Stimulated activated CD4-positive, alpha-beta T cell treated with anti-CD3 and anti-CD28 coated beads, Interleukin-15, amount 100 ng/mL, for 48 hours (primary cell): ENCODE measurements around the gene ANKRD55.
A peak's percentile ranks its signal among the peaks of the same experiment; 100 is the strongest.
"Not testable (repeated sequence)": the region's sequence is repeated elsewhere in the genome, so short reads cannot be mapped to it uniquely, and the experiment has no call there.

Experiments used
- DNase-seq, 2 donors: peaks; one replicate each; pipeline ENCODE4 v3.0.0-alpha.2; 2020; ENCODE audit warnings: low read depth in 2 of 2

The ANKRD55 gene

GRCh38 chr5:56207537-56207936, 25.6 kb downstream of the ANKRD55 start:
- no peak for DNase-seq

DNA sequence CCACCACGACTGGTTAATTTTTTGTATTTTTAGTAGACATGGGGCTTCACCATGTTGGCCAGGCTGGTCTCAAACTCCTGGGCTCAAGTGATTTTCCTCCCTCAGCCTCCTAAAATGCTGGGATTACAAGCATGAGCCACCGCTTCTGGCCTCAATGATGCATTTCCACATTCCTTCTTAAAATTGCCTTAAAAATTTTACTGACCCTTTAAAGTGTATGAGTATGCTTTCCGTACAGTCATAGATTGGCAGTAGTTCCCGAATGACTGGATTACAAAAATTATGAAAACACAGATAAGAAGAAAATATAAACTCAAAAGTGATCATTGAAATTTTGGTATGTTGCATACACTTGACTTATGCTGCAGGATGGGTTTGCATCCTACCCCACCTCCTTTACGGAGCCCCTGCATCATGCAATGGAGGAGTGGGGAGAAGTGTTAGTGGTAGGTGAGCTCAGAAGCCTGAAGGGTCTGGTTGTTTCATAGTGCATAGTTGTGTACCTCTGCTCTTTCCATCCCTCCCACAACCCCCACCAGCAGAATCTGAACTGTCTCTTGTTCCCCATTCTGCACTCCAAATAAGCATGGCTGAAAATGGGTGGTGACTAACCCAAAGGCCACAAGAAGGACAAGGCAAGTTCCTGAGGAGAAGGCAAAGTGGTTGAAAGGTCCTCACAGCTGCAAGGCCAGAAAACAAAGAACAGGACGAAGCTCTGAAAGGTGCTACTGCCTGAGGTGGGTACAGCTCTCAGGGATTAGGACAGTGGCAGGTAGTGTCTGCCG, 26.8 kb downstream of the ANKRD55 start:
- DNase-seq: no peak

GRCh38 chr5:56203936-56204335, 29.2 kb downstream of the ANKRD55 start:
- DNase-seq: not testable (repeated sequence)

- DNase-seq: no peak
These were observed 30.6 kb downstream of the ANKRD55 start for GRCh38 chr5:56202483-56202882.

- not testable (repeated sequence) for DNase-seq
These were observed 31.3 kb downstream of the ANKRD55 start for GRCh38 chr5:56201762-56202261.

DNA sequence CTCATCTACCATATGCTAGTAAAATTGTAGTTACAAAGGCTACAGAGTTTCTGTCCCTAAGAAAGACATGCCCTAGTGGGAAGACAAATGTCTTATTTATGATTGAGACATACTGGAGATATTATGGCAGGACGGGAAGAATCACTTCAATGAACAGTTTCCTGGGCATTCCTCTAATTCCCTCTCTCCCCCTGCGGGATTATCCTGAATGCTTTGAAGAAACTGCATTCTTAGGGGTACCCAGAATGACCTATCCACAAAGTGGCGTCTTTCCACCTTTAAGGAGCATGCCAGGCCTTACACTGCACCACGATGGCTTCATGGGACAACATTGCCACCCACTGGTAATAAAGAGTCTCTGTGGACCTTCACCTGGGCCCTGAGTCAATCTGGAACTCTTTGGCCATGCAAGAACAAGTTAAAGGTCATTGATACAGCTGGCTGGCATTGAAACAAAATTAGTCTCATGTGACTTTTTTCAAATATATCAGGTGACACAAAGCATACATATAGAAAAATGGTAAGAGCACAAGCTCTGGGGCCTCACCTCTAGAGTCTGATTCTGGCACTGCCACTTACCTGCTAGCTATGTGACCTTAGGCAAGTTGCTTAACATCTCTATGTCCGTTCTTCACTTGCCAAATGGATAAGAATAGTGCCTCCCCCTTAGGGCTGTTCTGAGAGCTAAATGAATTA, 32.0 kb downstream of the ANKRD55 start:
- peak; percentile 44 to 48 for DNase-seq

GRCh38 chr5:56195016-56195415, 38.1 kb downstream of the ANKRD55 start:
- DNase-seq: no peak

GRCh38 chr5:56192246-56192645, 40.9 kb downstream of the ANKRD55 start:
- no peak for DNase-seq

DNA sequence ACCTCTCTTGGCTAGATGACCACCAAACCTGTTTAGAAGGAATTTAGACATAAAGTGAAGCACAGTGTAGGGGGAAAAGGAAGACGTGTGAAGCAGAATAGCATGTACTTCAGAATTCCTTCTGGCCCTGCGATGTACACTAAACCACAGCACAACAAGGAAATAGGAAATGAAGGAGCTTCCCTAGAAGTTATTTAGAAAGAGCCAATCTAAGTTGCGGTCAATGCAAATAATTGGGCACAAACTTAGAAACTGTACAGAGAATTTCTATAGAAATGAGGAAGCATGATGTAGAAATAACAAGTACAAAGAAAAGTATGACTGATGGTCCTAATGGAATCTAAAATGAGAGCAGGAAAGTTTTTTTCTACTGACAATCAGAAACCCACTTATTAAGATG, 41.5 kb downstream of the ANKRD55 start:
- no peak for DNase-seq

DNA sequence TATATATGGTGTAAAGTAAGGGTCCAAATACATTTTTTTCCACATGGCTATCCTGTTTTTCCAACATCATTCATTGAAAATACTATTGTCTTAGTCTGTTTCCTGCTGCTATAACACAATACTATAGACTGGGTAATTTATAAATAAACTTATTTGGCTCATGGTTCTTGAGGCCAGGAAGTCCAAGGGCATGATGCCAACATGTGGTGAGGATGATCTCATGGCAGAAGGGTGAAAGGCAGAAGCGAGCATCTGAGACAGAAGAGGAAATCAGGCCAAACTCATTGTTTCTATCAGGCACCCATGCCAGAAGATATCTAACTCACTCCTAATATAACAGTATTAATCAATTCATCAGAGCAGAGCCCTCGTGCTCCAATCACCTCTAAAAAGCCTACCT, 42.6 kb downstream of the ANKRD55 start:
- no peak for DNase-seq

DNA sequence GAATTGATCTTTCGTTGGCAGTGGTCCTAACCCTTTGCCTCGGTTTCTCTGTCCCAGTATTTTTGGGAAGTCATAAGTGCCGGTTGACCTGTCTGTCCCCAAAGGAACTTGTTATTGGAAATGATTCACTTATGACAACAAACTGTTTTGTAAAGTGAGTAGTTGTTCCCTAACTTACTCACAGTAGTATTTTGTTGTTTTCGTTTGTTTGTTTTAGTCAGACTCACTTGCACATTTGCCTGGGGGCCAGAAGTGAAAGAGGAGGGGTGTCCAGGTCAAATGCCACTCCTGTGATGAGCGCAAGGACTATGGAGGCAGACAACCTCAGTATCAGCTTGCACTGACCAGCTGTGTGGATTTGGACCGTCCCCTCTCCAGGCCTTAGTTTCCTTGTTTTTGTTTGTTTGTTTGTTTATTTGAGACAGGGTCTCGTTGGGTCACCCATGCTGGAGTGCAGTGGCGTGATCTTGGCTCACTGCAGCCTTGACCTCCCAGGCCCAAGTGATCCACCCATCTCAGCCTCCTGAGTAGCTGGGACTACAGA, 47.3 kb downstream of the ANKRD55 start:
- no peak for DNase-seq

DNA sequence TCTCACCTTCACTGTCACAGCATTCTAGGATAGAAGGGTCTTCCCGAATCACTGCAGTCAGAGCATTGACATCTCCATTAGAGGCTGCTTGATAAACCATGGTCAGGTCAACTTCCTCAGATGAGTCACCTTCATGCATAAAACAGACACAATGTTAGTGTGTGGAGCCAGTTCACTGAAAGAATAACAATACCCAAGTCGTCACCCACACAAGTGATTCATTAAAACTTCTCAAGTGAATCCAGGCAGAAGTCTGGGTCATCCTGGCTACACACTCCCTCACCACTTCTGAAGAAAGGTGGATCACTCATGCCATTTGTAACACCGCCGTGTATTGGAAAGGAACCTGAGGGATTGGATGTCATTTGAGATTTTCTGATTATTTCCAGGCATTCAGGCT, 49.6 kb downstream of the ANKRD55 start:
- DNase-seq: no peak

DNA sequence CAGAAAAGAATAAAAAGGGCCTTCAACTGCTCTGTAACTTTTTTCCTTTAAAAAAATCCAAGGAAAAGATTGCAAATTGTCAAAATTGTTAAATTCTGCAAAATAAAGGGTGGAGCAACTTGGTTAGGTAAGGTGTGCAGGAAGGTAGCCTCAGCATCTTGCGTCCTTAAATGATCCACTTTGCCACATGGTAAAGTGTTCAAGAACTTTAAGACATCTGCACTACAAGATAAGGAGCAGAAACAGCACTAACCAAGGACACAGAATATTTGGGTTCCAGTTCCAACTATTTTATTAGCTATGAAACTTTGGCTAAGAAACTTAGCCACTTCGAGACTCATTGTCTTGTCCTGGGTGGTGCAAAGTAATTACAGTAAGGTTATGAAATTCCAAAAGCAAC, 53.7 kb downstream of the ANKRD55 start:
- no peak for DNase-seq

DNA sequence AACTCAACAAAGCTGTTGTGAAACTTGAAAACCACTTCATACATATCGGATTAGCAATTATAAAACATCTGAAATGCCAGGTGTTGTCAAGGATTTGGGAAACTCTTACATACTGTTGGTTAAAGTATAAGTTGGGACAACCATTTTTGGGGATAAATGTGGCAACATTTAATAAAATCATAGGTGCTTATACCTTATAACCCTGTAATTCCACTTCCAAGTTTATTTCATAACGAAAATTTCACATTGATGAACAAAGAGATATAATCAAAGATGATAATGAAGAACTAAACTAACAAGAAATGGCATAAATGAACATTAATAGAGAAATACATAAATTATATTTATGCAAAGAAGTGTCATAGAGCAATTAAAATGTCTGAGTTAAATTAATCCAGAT, 54.3 kb downstream of the ANKRD55 start:
- no peak for DNase-seq

DNA sequence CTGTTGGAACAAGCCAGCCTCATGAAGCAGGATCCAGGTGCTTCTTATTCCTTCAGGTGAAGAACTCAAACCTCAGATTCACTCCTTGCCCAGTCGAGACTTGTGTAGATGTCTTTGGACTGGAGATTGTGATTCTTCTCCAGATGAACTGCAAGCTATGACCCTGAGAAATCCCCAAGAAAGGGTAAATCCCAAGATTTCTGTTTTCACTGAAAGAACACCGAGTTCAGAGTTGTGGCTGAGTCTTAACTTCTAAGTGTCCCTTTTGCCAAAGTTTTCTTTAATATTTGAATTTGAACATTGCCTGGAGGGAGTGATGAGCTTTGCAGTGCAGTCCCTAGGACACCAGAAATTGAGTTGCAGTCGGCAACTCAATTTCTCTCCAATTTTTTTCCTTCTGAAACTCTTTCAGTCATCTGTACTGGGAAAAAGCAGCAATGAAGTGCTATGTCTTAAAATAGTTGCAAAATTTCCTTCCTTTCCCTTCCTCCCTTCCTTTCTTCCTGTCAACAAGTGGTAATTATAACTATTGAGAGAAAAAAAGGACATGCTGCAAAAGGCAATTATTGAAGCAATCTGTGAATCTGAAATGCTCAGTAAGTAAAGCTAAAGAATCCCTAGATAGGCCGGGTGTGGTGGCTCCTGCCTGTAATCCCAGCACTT, 56.1 kb downstream of the ANKRD55 start:
- no peak for DNase-seq

- no peak for DNase-seq
These were observed 56.9 kb downstream of the ANKRD55 start for GRCh38 chr5:56176155-56176798.

DNA sequence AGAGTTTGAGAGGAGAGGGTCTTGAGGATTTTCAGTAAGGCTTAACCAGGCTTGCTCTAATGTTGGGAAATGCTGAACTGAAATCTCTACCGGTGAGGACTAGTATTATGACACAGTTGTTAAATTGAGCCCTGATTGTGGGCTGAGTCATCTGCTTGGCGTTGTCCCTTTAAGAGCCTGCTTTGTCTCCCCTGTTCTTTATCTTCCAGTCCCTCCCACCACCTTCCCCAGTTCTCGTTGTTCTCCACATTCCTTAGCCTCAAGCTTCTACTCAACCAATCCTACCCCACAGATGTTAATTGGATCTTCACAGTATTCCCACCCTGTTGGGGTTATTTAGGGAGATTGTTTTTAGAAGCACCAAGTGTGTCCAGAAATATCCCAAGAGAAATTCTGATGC, 57.6 kb downstream of the ANKRD55 start:
- DNase-seq: no peak

DNA sequence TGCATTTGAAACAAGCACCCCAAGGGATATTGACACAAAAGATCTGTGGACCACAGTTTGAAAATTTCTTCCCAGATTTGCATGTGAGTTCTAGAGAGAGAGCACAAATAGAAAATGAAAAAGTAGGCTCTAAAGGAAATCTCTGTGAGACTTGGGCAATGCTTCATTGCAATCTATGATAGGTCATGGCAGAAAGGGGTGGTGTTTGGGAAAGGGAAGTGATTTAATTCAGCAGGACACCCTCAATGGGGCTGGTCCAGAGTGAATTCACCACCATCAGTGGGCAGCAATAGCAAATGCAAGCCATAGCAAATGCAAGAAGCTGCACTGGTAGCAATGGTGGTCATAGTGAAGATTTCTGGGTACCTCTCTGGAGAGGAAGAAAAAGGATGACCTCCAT, 58.1 kb downstream of the ANKRD55 start:
- no peak for DNase-seq

- no peak for DNase-seq
These were observed 60.9 kb downstream of the ANKRD55 start for GRCh38 chr5:56172241-56172640.

- no peak for DNase-seq
These were observed 62.6 kb downstream of the ANKRD55 start for GRCh38 chr5:56170557-56170956.

- no peak for DNase-seq
These were observed 63.2 kb downstream of the ANKRD55 start for GRCh38 chr5:56169949-56170348.

DNA sequence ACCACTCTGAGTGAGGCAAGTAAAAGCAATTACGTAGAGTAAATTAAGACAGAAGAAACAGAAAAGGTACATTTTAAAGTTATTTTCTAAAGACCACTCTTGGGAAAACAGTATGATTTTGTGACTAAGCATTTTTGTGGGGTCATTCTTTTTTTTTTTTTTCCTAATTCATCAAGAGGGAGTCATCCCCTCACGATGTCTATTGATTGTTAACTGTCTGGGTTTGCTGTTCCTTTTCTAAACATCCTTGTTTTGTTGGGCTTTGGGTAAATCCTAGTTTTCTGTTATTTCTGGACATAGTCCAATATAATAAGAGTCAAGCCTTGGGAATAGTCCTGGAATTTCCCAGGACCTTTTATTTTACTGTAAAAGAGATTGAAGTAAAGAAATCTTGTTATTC, 63.8 kb downstream of the ANKRD55 start:
- DNase-seq: no peak
